Measurements from ENCODE around the gene ATP6V1B1.

The ATP6V1B1 gene

DNA sequence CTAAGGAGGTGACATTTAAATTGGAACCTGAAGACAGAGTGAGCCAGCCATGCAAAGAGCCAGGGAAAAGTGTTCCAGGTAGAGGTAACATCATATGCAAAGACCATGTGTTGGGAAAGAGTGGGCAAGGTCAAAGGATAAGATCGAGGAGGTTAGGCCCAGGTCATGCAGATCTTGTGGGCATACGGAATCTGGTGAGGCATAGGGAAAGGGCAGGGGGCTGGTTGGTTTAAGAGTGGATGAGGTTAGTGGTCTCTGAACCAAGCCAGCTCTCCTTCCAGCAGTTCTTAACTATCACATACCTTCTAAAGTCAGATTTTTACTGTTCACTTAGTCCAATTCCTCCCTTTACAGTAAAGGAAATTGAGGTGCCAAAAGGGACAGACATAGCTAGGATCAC is 45.7 kb downstream of the ATP6V1B1 start:
- no peak for DNase-seq
- in situ Hi-C loops (cut with MboI; ENCODE audit: low pct_unique_long_range_greater_than_20kb, low sequenced_read_pairs) = no loop called here

DNA sequence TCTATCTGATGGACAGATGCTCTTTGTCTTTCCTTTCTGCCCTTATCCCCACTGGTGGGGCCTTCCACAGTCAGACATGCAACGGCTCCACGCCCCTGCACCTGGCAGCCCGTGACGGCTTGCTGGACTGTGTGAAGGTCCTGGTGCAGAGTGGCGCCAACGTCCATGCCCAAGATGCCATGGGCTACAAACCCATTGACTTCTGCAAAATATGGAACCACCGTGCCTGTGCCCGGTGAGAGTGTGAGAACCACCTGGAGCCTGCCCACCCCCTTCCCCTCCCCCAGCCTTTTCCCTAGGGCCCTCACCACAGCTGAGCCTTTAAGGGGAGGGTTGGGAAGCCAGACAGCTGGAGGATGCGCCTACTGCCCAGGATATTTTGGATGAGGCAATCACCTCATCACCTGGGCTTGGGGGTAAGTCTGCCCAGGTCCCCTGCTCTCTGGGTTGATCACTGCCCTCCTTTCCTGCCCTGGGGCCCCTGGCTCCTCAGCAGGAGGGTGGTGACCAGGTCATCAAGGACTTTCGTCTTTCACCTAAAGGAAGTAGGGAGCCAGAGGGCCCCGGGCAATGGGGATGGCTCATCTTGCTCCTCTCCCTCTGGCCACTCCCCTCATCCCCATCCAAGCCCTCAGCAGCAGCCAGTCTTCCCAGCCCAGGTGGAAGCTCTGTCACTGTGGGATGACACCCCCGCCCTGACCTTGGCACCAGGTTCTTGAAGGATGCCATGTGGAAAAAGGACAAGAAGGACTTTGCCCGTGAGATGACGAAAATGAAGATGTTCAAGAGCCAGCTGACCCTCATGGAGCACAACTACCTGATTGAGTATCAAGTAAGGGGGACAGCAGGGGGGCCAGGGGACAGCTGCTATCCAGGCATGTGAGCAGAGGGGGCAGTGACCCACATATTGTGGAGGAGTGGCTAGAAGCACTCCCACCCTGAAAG is 46.4 kb downstream of the ATP6V1B1 start:
- in situ Hi-C loops (cut with MboI; ENCODE audit: low pct_unique_long_range_greater_than_20kb, low sequenced_read_pairs) = no loop called here

GRCh38 chr2:70982971-70983370 is 47.3 kb downstream of the ATP6V1B1 start:
- in situ Hi-C loops (cut with MboI; ENCODE audit: low pct_unique_long_range_greater_than_20kb, low sequenced_read_pairs) = no loop called here
- no peak for DNase-seq

More for the DNA sequence above, 46.4 kb downstream of the ATP6V1B1 start:
- no peak for DNase-seq

- no peak for DNase-seq
- in situ Hi-C loops (cut with MboI; ENCODE audit: low pct_unique_long_range_greater_than_20kb, low sequenced_read_pairs) = no loop called here
These were observed 48.0 kb downstream of the ATP6V1B1 start for GRCh38 chr2:70983506-70984227.

GRCh38 chr2:70984228-70984575 is 48.5 kb downstream of the ATP6V1B1 start:
- in situ Hi-C loops (cut with MboI; ENCODE audit: low pct_unique_long_range_greater_than_20kb, low sequenced_read_pairs) = no loop called here
- no peak for DNase-seq

DNA sequence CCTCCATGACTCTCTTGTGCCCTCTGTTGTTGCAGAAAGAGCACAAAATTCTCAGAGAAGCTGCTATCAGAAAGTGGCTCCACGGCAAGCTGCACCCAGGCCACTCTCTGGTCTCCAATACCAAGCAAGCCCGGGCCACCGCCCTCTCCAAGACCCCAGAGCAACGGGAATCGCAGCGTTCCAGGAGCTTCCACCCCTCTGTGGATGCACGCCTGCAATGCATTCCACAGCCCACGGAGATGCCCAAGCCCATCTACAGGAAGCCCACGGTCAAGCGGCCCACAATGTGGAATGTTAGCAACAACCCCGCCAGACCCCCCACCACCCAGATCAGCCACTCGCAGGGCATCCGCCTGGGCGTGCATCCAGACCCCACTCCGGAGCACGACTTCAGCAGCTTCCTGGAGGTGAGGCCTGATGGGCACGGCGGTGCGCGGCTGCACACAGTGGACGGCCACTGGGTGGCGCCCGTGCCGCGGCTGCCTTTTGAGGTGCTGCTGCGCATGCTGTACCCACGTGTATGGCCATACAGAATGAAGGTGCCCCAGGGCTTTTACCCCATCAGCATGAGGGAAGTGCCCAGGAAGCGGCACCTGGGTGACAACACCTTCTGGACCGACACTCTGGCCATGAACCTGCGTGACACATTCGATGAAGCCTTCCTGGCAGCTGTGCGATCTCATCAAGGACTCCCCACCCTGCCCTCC is 49.0 kb downstream of the ATP6V1B1 start:
- in situ Hi-C loops (cut with MboI; ENCODE audit: low pct_unique_long_range_greater_than_20kb, low sequenced_read_pairs) = no loop called here
- peak; percentile 62 for DNase-seq

DNA sequence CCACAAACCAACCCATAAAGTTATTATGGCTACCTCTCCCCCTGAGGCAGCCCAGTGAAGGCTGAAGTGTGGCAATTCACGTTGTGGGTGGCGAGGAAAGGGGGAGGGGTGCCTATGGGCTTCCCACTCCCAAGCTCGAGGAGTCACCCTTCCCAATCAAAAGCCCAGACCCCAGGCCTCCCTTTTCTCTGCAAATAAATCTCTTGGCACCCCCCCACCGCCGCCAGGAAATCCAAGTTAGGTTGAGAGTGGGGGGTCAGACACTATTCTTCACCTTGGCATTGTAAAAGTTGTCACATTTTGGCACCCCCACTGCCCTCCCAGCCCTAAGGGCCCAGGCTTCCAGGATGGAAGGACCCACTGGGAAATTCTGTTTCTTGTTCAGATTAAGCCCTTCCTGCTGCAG is 49.6 kb downstream of the ATP6V1B1 start:
- in situ Hi-C loops (cut with MboI; ENCODE audit: low pct_unique_long_range_greater_than_20kb, low sequenced_read_pairs) = no loop called here
- no peak for DNase-seq

DNA sequence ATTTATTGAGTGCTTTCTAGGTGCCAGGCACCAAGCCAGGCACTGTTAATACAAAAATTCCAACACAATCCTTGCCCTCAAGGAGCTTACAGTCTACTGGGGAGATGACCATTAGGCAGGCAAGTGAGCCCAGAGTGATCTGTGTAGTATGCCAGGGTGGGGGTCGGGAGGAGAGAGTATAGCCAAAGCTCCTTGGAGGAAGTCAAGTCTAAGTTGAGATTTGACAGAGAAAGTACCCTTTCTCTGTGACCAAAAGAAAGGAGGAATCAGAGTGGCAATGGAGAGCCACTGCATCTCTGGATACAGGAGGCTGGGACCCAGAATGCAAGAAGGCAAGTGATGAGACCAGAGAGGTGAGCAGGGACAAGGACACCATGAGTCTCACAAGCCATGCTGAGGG is 50.3 kb downstream of the ATP6V1B1 start:
- DNase-seq = no peak
- in situ Hi-C loops (cut with MboI; ENCODE audit: low pct_unique_long_range_greater_than_20kb, low sequenced_read_pairs) = no loop called here

- in situ Hi-C loops (cut with MboI; ENCODE audit: low pct_unique_long_range_greater_than_20kb, low sequenced_read_pairs) = no loop called here
- DNase-seq = no peak
These were observed 50.9 kb downstream of the ATP6V1B1 start for GRCh38 chr2:70986499-70987189.

GRCh38 chr2:70987386-70987785 is 51.7 kb downstream of the ATP6V1B1 start:
- in situ Hi-C loops (cut with MboI; ENCODE audit: low pct_unique_long_range_greater_than_20kb, low sequenced_read_pairs) = no loop called here

GRCh38 chr2:70988151-70988550 is 52.5 kb downstream of the ATP6V1B1 start:
- in situ Hi-C loops (cut with MboI; ENCODE audit: low pct_unique_long_range_greater_than_20kb, low sequenced_read_pairs) = no loop called here

More at GRCh38 chr2:70987386-70987785, 51.7 kb downstream of the ATP6V1B1 start:
- DNase-seq = no peak

DNA sequence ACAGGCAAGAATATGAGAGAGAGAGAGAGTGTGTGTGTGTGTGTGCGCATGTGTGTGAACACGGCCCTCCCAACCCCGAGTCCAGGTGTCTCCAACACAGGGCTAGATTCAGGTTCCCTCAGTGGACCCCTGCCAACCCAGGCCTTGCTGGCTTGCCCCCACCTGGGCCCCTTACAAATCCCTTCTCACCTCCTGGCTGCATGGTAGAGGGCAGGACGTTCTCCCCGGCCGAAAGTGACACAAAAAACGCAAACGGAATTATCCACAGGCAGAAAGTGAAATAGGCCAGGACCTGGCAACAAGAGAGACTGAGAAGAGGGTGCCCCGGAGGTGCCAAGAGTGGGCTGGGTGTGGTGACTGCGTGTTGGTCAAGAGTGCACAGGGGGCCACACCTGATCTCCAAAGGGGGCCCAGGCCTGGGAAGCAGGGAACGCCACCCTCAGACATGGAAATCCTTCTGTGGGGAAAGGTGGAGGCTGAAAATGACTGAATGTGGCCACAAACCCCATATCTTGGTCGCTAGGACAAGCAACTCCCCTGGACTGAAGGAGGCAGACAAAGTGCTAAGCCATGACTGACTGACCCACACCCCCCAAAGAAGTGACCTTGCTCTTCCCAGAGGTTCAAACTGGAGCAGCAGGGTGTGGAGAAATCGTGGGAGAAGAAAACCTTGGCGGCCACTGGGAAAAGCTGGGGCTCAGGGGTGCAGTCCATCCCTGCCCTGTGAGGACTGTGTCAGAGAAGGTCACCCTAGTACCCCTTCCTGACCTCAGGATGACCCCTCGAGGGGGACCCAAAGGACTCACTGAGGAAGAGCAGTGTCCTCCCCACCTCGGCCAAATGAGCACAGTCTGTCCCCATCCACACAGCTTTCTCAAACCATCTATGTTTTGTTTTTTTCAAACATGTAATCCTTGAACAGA is 53.3 kb downstream of the ATP6V1B1 start:
- DNase-seq = no peak
- in situ Hi-C loops (cut with MboI; ENCODE audit: low pct_unique_long_range_greater_than_20kb, low sequenced_read_pairs) = no loop called here

More at GRCh38 chr2:70988151-70988550, 52.5 kb downstream of the ATP6V1B1 start:
- no peak for DNase-seq

GRCh38 chr2:70990216-70990615 is 54.5 kb downstream of the ATP6V1B1 start:
- no peak for DNase-seq
- in situ Hi-C loops (cut with MboI; ENCODE audit: low pct_unique_long_range_greater_than_20kb, low sequenced_read_pairs) = no loop called here

DNA sequence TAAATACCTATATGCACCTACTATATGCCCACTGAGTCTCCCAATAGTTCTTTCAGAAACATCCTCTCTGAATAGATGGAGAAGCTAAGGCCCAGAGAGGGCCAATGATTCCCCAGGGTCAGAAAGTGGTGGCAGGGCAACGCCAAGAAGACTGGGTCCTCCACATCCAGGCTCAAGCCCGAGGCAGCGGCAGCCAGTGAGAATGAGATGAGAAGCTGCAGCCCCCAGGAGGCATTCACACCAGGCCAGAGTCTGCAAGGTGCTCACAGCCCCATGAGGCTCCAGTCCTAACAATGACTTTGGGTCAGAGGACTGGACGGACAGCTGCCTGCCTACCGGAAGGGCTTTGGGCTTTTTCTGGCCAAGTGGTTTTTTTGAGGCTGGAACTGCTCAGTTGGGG is 55.4 kb downstream of the ATP6V1B1 start:
- DNase-seq = no peak
- in situ Hi-C loops (cut with MboI; ENCODE audit: low pct_unique_long_range_greater_than_20kb, low sequenced_read_pairs) = no loop called here

GRCh38 chr2:70991742-70992141 is 56.0 kb downstream of the ATP6V1B1 start:
- in situ Hi-C loops (cut with MboI; ENCODE audit: low pct_unique_long_range_greater_than_20kb, low sequenced_read_pairs) = no loop called here

GRCh38 chr2:70992945-70993853 is 57.5 kb downstream of the ATP6V1B1 start:
- peak; percentile 18 for DNase-seq
- in situ Hi-C loops (cut with MboI; ENCODE audit: low pct_unique_long_range_greater_than_20kb, low sequenced_read_pairs) = no loop called here

More at GRCh38 chr2:70991742-70992141, 56.0 kb downstream of the ATP6V1B1 start:
- no peak for DNase-seq

DNA sequence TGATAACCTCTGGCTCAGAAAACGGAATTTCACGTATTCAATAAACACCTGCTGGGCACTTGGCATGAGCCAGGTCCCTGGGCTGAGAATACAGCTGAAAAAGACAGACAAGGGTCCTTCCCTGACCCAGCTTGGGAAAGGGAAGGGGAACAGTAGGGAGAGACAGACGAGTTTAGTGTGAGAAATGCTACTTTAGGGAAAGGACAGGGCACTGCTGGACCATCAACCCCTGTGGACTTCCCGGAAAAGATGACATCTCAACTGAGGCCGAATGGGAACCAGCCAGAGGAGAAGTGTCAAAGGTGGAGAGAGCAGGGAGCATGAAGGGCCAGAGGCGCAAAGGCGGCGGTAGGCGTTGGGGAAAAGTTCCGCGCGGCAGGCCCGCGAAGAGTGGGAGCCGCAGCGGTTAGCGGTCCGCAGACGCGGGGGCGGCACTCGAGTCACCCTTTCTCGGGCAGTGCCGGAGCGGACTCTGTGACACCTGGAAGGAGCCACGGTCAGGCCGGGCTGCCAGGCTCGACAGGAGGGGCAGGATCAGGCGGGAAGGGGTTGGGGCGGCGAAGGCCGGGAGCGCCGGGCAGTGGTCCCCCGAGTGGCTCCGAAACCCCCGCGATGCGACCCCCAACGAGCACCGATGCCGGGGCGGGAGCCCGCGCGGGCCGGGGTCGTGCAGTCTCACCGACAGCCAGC is 58.5 kb downstream of the ATP6V1B1 start:
- in situ Hi-C loops (cut with MboI; ENCODE audit: low pct_unique_long_range_greater_than_20kb, low sequenced_read_pairs) = no loop called here
- peak; percentile 24 for DNase-seq

Data from KBM-7 (cell line).